ENCODE data around the gene SYK. TPM values are rescaled to one million over a fixed set of nuclear protein-coding genes. Genes with fewer than 3 reads are reported as not detected.

Gene SYK
- total RNA-seq, 1 experiment from 2014 or later, result 5.9 TPM

GRCh38 chr9:90842996-90843395 lies 41.4 kb downstream of the SYK start:
- ChIA-PET CTCF (no interaction called here), POLR2A (no interaction called here)
- H3K27ac Mint-ChIP-seq (ENCODE audit: low read depth, unreplicated experiment), result no peak overlapping the region
- H3K4me3 Mint-ChIP-seq (ENCODE audit: unreplicated experiment), result no peak overlapping the region
- H3K27me3 Mint-ChIP-seq (ENCODE audit: insufficient read depth, unreplicated experiment), result no peaks in the 10 kb centered on the region
- intact Hi-C loops (cut with micrococcal nuclease), result no loop called here
- no peaks in the 10 kb centered on the region for H3K4me1 Mint-ChIP-seq (ENCODE audit: insufficient read depth, unreplicated experiment)
- BruUV-seq (replicated peaks), result no TSS peak
- DNase-seq (ENCODE audit: unreplicated experiment), result no peak
- no peaks in the 10 kb centered on the region for H3K9me3 Mint-ChIP-seq (ENCODE audit: unreplicated experiment)
- no peaks in the 10 kb centered on the region for H3K36me3 Mint-ChIP-seq (ENCODE audit: insufficient read depth, unreplicated experiment)
- no peak for TF ChIP-seq CTCF (IDR thresholded peaks at IDR 0.05; ENCODE audit: unreplicated experiment)

- H3K27me3 Mint-ChIP-seq (ENCODE audit: insufficient read depth, unreplicated experiment), result no peaks in the 10 kb centered on the region
- CTCF ChIA-PET, result interaction anchor here (0.6 to 0.7 kb wide), 2 partner anchors 577 to 1327 kb away, joined by 3 read pairs; no protein-coding TSS in a partner anchor
- no peaks in the 10 kb centered on the region for H3K9me3 Mint-ChIP-seq (ENCODE audit: unreplicated experiment)
- BruUV-seq (replicated peaks), result no TSS peak
- no peaks in the 10 kb centered on the region for H3K36me3 Mint-ChIP-seq (ENCODE audit: insufficient read depth, unreplicated experiment)
- intact Hi-C loops (cut with micrococcal nuclease), result no loop called here
- no peaks in the 10 kb centered on the region for H3K4me1 Mint-ChIP-seq (ENCODE audit: insufficient read depth, unreplicated experiment)
- H3K27ac Mint-ChIP-seq (ENCODE audit: low read depth, unreplicated experiment), result no peak overlapping the region
- TF ChIP-seq CTCF (IDR thresholded peaks at IDR 0.05; ENCODE audit: unreplicated experiment), result no peak
- DNase-seq (ENCODE audit: unreplicated experiment), result no peak
- H3K4me3 Mint-ChIP-seq (ENCODE audit: unreplicated experiment), result no peak overlapping the region
- POLR2A ChIA-PET, result no interaction called here
Measured at GRCh38 chr9:90843525-90843924, 41.9 kb downstream of the SYK start.

GRCh38 chr9:90844326-90844725 lies 42.7 kb downstream of the SYK start:
- no peak for TF ChIP-seq CTCF (IDR thresholded peaks at IDR 0.05; ENCODE audit: unreplicated experiment)
- Mint-ChIP-seq H3K4me1 (ENCODE audit: insufficient read depth, unreplicated experiment) (no peaks in the 10 kb centered on the region), H3K27ac (ENCODE audit: low read depth, unreplicated experiment) (no peak overlapping the region), H3K4me3 (ENCODE audit: unreplicated experiment) (no peak overlapping the region), H3K36me3 (ENCODE audit: insufficient read depth, unreplicated experiment) (no peaks in the 10 kb centered on the region), H3K9me3 (ENCODE audit: unreplicated experiment) (no peaks in the 10 kb centered on the region), H3K27me3 (ENCODE audit: insufficient read depth, unreplicated experiment) (no peaks in the 10 kb centered on the region)
- DNase-seq (ENCODE audit: unreplicated experiment), result no peak
- intact Hi-C loops (cut with micrococcal nuclease), result no loop called here
- ChIA-PET CTCF (interaction anchor here (0.7 to 1.7 kb wide), 2 partner anchors 10 to 577 kb away, joined by 3 read pairs; no protein-coding TSS in a partner anchor), POLR2A (no interaction called here)
- BruUV-seq (replicated peaks), result no TSS peak

GRCh38 chr9:90846770-90847419 lies 45.3 kb downstream of the SYK start:
- Mint-ChIP-seq H3K9me3 (ENCODE audit: unreplicated experiment) (no peaks in the 10 kb centered on the region), H3K4me3 (ENCODE audit: unreplicated experiment) (no peak overlapping the region), H3K27me3 (ENCODE audit: insufficient read depth, unreplicated experiment) (no peaks in the 10 kb centered on the region), H3K36me3 (ENCODE audit: insufficient read depth, unreplicated experiment) (no peaks in the 10 kb centered on the region), H3K4me1 (ENCODE audit: insufficient read depth, unreplicated experiment) (no peaks in the 10 kb centered on the region), H3K27ac (ENCODE audit: low read depth, unreplicated experiment) (no peak overlapping the region)
- no peak for DNase-seq (ENCODE audit: unreplicated experiment)
- BruUV-seq (replicated peaks), result no TSS peak
- CTCF ChIA-PET, result interaction anchor here (0.7 to 1.0 kb wide), 2 partner anchors 9 to 737 kb away, joined by 3 read pairs; no protein-coding TSS in a partner anchor
- POLR2A ChIA-PET, result no interaction called here
- intact Hi-C loops (cut with micrococcal nuclease), result no loop called here
- no peak for TF ChIP-seq CTCF (IDR thresholded peaks at IDR 0.05; ENCODE audit: unreplicated experiment)

Data from MCF 10A (cell line).